Ascending aorta (tissue), 2 donors: Measurements from ENCODE around the gene XRCC3. TPM values are rescaled to one million over a fixed set of nuclear protein-coding genes. Genes with fewer than 3 reads are reported as not detected.

Experiments used
- DNase-seq, 2 donors: peaks; one replicate each; pipeline ENCODE4 v3.0.0-alpha.2; 2019; ENCODE audit warnings: low spot score in 2 of 2
- H3K27ac ChIP-seq, 2 donors: fragments of 200-600 bp; sonication (generic); one replicate each; pipeline ENCODE4 v1.5.1; 2016 to 2017; ENCODE audit warnings: mild to moderate bottlenecking in 1 of 2
- H3K27me3 ChIP-seq: fragments of 200-600 bp; sonication (generic); one replicate; pipeline ENCODE4 v1.5.1; 2017
- H3K36me3 ChIP-seq, 2 donors: fragments of 200-600 bp; sonication (generic); one replicate each; pipeline ENCODE4 v1.5.1; 2016
- H3K4me1 ChIP-seq, 2 donors: fragments of 200-600 bp; sonication (generic); one replicate each; pipeline ENCODE4 v1.5.1; 2016 to 2017; ENCODE audit warnings: mild to moderate bottlenecking in 1 of 2
- H3K4me3 ChIP-seq, 2 donors: fragments of 200-600 bp; sonication (generic); one replicate each; pipeline ENCODE4 v1.5.1; 2016 to 2017; ENCODE audit warnings: mild to moderate bottlenecking in 1 of 2
- H3K9me3 ChIP-seq, 2 donors: fragments of 200-600 bp; sonication (generic); one replicate each; pipeline ENCODE4 v1.5.1; 2016
- CTCF ChIP-seq, 3 experiments: fragments of 200-600 bp in 2 of 3; fragments of 450-650 bp in 1 of 3; sonication (generic) in 2 of 3; IDR thresholded peaks; one replicate each; pipeline ENCODE4 v1.5.1; 2016 to 2019; ENCODE audit warnings: antibody characterized with exemption in 3 of 3, mild to moderate bottlenecking in 1 of 3, moderate library complexity in 1 of 3
- intact Hi-C: fragments of 100-400 bp; cut with DNase I; formaldehyde crosslinking; loops from one replicate; pipeline ENCODE4 v1.15.1; 2023
- total RNA-seq: library from RNA; depleted of rRNA; stranded (reverse); fragments of >200 nt; gene quantifications from one replicate; pipeline ENCODE4 v1.1.0, GENCODE V29; 2016

Gene XRCC3
- total RNA-seq, result 9.0 TPM

GRCh38 chr14:103715052-103716000 lies at the start of gene XRCC3, which contains the start of gene ZFYVE21:
Gene XRCC3, minus strand, starts transcription at chr14:103715451. Its CDS starts 4,364 bp downstream, at chr14:103711087.
Gene ZFYVE21, plus strand, starts transcription at chr14:103715810. Its CDS starts 32 bp downstream, at chr14:103715842.
- intact Hi-C loops, result loop anchor here (5.0 to 10.0 kb wide), 4 partner anchors 88 to 381 kb away; partner anchors contain the start of genes BAG5, COA8, EIF5 and KLC1

GRCh38 chr14:103763730-103764488 lies 48.7 kb upstream of the XRCC3 start:
- intact Hi-C loops, result no loop called here
- Histone ChIP-seq H3K4me1 (no peaks in the 10 kb centered on the region), H3K4me3 (no peak overlapping the region), H3K27ac (no peak overlapping the region), H3K9me3 (no peaks in the 10 kb centered on the region), H3K36me3 (peaks cover 0 to 4% of the 10 kb centered on the region in 2 donors), H3K27me3 (no peaks in the 10 kb centered on the region)
- DNase-seq, result no peak
- no peak for TF ChIP-seq CTCF (IDR thresholded peaks at IDR 0.05)

More at GRCh38 chr14:103715052-103716000, at the start of gene XRCC3, which contains the start of gene ZFYVE21:
- no peaks in the 10 kb centered on the region for H3K9me3 ChIP-seq
- peak; percentile 99 to 100 for DNase-seq
- TF ChIP-seq CTCF (IDR thresholded peaks at IDR 0.05), result no peak
- H3K27me3 ChIP-seq, result no peaks in the 10 kb centered on the region
- H3K4me1 ChIP-seq, result peaks cover 30 to 53% of the 10 kb centered on the region in 2 donors
- peak within 1 kb of the TSS; percentile 77 to 90 for H3K27ac ChIP-seq
- H3K36me3 ChIP-seq, result no peaks in the 10 kb centered on the region
- H3K4me3 ChIP-seq, result peak within 1 kb of the TSS; percentile 94 to 99

GRCh38 chr14:103762541-103762940 lies 47.3 kb upstream of the XRCC3 start:
- Histone ChIP-seq H3K27ac (no peak overlapping the region), H3K9me3 (no peaks in the 10 kb centered on the region), H3K4me3 (no peak overlapping the region), H3K36me3 (peaks cover 0 to 4% of the 10 kb centered on the region in 2 donors), H3K4me1 (no peaks in the 10 kb centered on the region), H3K27me3 (no peaks in the 10 kb centered on the region)
- intact Hi-C loops, result no loop called here
- no peak for TF ChIP-seq CTCF (IDR thresholded peaks at IDR 0.05)
- DNase-seq, result no peak

- no peaks in the 10 kb centered on the region for H3K4me1 ChIP-seq
- no peak for DNase-seq
- no peaks in the 10 kb centered on the region for H3K9me3 ChIP-seq
- no peaks in the 10 kb centered on the region for H3K27me3 ChIP-seq
- intact Hi-C loops, result no loop called here
- no peak overlapping the region for H3K27ac ChIP-seq
- TF ChIP-seq CTCF (IDR thresholded peaks at IDR 0.05), result no peak
- no peak overlapping the region for H3K4me3 ChIP-seq
- H3K36me3 ChIP-seq, result peaks cover 0 to 4% of the 10 kb centered on the region in 2 donors
Observed at GRCh38 chr14:103762036-103762435, 46.8 kb upstream of the XRCC3 start.

GRCh38 chr14:103758059-103758776 lies 43.0 kb upstream of the XRCC3 start:
- Histone ChIP-seq H3K36me3 (peaks cover 0 to 6% of the 10 kb centered on the region in 2 donors), H3K27ac (no peak overlapping the region), H3K4me1 (no peaks in the 10 kb centered on the region), H3K4me3 (no peak overlapping the region), H3K27me3 (no peaks in the 10 kb centered on the region), H3K9me3 (no peaks in the 10 kb centered on the region)
- intact Hi-C loops, result no loop called here
- no peak for DNase-seq
- no peak for TF ChIP-seq CTCF (IDR thresholded peaks at IDR 0.05)
